Mammary epithelial cell (primary cell): ENCODE measurements around the gene LRRIQ1.

Source experiments
- EZH2 ChIP-seq: IDR thresholded peaks from 2 replicates; pipeline ENCODE4 v1.6.1; 2012; ENCODE audit warnings: low read length, inconsistent platforms, borderline replicate concordance
- TF ChIP-seq, protein P1 (sequence below), 2 donors: IDR thresholded peaks in 1 of 2; conservative IDR thresholded peaks in 1 of 2; 2 replicates each; pipeline ENCODE4 v1.5.1; 2011 to 2012; ENCODE audit warnings: inconsistent platforms in 2 of 2, low read length in 2 of 2, mild to moderate bottlenecking in 2 of 2, control low read depth in 1 of 2, low read depth in 1 of 2; ENCODE audit not compliant: insufficient read depth in 1 of 2; ENCODE audit errors: extremely low read depth in 1 of 2

- TF ChIP-seq, protein P1, sequence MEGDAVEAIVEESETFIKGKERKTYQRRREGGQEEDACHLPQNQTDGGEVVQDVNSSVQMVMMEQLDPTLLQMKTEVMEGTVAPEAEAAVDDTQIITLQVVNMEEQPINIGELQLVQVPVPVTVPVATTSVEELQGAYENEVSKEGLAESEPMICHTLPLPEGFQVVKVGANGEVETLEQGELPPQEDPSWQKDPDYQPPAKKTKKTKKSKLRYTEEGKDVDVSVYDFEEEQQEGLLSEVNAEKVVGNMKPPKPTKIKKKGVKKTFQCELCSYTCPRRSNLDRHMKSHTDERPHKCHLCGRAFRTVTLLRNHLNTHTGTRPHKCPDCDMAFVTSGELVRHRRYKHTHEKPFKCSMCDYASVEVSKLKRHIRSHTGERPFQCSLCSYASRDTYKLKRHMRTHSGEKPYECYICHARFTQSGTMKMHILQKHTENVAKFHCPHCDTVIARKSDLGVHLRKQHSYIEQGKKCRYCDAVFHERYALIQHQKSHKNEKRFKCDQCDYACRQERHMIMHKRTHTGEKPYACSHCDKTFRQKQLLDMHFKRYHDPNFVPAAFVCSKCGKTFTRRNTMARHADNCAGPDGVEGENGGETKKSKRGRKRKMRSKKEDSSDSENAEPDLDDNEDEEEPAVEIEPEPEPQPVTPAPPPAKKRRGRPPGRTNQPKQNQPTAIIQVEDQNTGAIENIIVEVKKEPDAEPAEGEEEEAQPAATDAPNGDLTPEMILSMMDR (conservative IDR thresholded peaks at IDR 0.05 in 1 of 2, IDR thresholded peaks at IDR 0.05 in 1 of 2; ENCODE audit: extremely low read depth in 1 of 2, insufficient read depth in 1 of 2, low read depth in 1 of 2, low read length in 2 of 2): no peak
- TF ChIP-seq EZH2: no peak
Observed at GRCh38 chr12:85041395-85041794, 5.2 kb downstream of the LRRIQ1 start.
